ENCODE measurements around the gene UTS2B. TPM values are rescaled to one million over a fixed set of nuclear protein-coding genes. Genes with fewer than 3 reads are reported as not detected.

The UTS2B gene
- total and polyA plus RNA-seq, 2 experiments from 2014 or later, result 0.21 TPM; not detected in 1

DNA sequence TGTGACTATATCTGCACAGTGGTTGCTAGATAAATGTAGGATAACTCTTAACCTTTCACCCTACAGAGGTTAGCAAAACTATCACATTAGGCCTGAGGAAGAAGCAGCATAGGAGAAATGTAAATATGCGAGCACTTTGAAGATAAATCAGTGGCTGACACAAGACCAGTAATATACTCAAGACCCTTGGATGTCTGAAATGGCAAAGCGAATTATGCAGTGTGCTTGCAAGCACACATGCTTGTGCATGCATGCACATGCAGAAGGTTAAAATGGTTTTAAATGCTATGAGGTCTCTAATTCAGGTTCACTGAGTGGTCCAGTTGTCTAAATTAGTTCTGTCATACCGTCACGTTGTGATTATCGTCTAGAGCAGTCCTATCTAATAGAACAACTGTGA, 13.6 kb upstream of the UTS2B start:
- no peak for DNase-seq (ENCODE audit: low spot score)
- no peak overlapping the region for H3K27ac ChIP-seq (ENCODE audit: low read depth)
- no peaks in the 10 kb centered on the region for H3K27me3 ChIP-seq (ENCODE audit: insufficient read depth)
- H3F3A ChIP-seq (replicated peaks; ENCODE audit: low read depth), result no peaks in the 10 kb centered on the region
- peak overlapping the region; percentile 40; the same call in 1 of the 2 replicates for H3K27ac Mint-ChIP-seq
- H3K4me3 ChIP-seq, result no peak overlapping the region
- H3K9me3 Mint-ChIP-seq, result no peaks in the 10 kb centered on the region
- no peaks in the 10 kb centered on the region for H3K36me3 ChIP-seq (ENCODE audit: insufficient read depth)
- no peak for ATAC-seq
- peaks cover 37% of the 10 kb centered on the region for H3K79me2 ChIP-seq (replicated peaks; ENCODE audit: insufficient read depth)
- H3K36me3 Mint-ChIP-seq (ENCODE audit: low read depth), result no peaks in the 10 kb centered on the region
- peaks cover 37% of the 10 kb centered on the region for H3K4me1 Mint-ChIP-seq
- no peak overlapping the region for H2AFZ ChIP-seq
- no peak overlapping the region for H3K4me2 ChIP-seq
- H3K4me1 ChIP-seq (ENCODE audit: insufficient read depth), result no peaks in the 10 kb centered on the region; the same call in 1 of the 2 replicates
- H3K4me3 Mint-ChIP-seq, result no peak overlapping the region
- no peak for TF ChIP-seq EZH2 (IDR thresholded peaks at IDR 0.05; ENCODE audit: low read depth, unreplicated experiment)
- TF ChIP-seq JUNB (IDR thresholded peaks at IDR 0.05; ENCODE audit: unreplicated experiment), result no peak
- no peak for TF ChIP-seq STAT1 (IDR thresholded peaks at IDR 0.05; ENCODE audit: unreplicated experiment)
- TF ChIP-seq ZNF331 (CRISPR knock-in tag; IDR thresholded peaks at IDR 0.05; ENCODE audit: low read depth), result no peak
- TF ChIP-seq, protein P1, sequence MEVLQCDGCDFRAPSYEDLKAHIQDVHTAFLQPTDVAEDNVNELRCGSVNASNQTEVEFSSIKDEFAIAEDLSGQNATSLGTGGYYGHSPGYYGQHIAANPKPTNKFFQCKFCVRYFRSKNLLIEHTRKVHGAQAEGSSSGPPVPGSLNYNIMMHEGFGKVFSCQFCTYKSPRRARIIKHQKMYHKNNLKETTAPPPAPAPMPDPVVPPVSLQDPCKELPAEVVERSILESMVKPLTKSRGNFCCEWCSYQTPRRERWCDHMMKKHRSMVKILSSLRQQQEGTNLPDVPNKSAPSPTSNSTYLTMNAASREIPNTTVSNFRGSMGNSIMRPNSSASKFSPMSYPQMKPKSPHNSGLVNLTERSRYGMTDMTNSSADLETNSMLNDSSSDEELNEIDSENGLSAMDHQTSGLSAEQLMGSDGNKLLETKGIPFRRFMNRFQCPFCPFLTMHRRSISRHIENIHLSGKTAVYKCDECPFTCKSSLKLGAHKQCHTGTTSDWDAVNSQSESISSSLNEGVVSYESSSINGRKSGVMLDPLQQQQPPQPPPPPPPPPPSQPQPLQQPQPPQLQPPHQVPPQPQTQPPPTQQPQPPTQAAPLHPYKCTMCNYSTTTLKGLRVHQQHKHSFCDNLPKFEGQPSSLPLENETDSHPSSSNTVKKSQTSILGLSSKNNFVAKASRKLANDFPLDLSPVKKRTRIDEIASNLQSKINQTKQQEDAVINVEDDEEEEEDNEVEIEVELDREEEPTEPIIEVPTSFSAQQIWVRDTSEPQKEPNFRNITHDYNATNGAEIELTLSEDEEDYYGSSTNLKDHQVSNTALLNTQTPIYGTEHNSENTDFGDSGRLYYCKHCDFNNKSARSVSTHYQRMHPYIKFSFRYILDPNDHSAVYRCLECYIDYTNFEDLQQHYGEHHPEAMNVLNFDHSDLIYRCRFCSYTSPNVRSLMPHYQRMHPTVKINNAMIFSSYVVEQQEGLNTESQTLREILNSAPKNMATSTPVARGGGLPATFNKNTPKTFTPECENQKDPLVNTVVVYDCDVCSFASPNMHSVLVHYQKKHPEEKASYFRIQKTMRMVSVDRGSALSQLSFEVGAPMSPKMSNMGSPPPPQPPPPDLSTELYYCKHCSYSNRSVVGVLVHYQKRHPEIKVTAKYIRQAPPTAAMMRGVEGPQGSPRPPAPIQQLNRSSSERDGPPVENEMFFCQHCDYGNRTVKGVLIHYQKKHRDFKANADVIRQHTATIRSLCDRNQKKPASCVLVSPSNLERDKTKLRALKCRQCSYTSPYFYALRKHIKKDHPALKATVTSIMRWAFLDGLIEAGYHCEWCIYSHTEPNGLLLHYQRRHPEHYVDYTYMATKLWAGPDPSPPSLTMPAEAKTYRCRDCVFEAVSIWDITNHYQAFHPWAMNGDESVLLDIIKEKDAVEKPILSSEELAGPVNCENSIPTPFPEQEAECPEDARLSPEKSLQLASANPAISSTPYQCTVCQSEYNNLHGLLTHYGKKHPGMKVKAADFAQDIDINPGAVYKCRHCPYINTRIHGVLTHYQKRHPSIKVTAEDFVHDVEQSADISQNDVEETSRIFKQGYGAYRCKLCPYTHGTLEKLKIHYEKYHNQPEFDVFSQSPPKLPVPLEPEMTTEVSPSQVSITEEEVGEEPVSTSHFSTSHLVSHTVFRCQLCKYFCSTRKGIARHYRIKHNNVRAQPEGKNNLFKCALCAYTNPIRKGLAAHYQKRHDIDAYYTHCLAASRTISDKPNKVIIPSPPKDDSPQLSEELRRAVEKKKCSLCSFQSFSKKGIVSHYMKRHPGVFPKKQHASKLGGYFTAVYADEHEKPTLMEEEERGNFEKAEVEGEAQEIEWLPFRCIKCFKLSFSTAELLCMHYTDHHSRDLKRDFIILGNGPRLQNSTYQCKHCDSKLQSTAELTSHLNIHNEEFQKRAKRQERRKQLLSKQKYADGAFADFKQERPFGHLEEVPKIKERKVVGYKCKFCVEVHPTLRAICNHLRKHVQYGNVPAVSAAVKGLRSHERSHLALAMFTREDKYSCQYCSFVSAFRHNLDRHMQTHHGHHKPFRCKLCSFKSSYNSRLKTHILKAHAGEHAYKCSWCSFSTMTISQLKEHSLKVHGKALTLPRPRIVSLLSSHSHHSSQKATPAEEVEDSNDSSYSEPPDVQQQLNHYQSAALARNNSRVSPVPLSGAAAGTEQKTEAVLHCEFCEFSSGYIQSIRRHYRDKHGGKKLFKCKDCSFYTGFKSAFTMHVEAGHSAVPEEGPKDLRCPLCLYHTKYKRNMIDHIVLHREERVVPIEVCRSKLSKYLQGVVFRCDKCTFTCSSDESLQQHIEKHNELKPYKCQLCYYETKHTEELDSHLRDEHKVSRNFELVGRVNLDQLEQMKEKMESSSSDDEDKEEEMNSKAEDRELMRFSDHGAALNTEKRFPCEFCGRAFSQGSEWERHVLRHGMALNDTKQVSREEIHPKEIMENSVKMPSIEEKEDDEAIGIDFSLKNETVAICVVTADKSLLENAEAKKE (CRISPR knock-in tag; IDR thresholded peaks at IDR 0.05), result no peak
- no peak for TF ChIP-seq POLR2AphosphoS5 (IDR thresholded peaks at IDR 0.05; ENCODE audit: low read depth)
- 0 out of 2 replicates have a peak, but pooled peaks cover 3% of the 10 kb centered on the region for H3K9me2 ChIP-seq (ENCODE audit: insufficient read depth)
- H4K20me1 ChIP-seq (replicated peaks; ENCODE audit: insufficient read depth), result no peaks in the 10 kb centered on the region
- H3K27me3 Mint-ChIP-seq (ENCODE audit: insufficient read depth, low read depth, poor library complexity), result no peaks in the 10 kb centered on the region

DNA sequence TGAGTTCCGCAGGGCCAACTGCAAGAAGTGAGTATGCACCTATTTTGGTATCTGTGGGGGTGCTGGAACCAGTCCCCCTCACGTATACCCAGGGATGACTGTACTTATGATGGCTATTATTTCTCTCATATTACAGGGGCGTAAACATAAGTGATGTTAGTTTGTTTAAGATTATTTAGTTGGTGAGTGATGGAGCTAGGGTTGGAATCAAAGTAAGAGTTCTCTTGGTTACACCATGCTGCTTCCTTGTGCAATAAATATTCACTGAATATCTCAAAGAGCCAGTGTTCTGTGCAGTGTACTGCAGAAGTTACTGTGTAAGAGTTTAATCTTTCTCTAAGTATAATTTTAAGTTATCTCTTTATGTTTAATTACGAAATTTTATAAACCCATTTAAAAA, 12.8 kb upstream of the UTS2B start:
- H3K27me3 ChIP-seq (ENCODE audit: insufficient read depth), result no peaks in the 10 kb centered on the region
- no peak overlapping the region for H3K4me2 ChIP-seq
- ATAC-seq (no peak), DNase-seq (ENCODE audit: low spot score) (no peak)
- H2AFZ ChIP-seq, result no peak overlapping the region
- Mint-ChIP-seq H3K9me3 (no peaks in the 10 kb centered on the region), H3K27ac (no peak overlapping the region), H3K4me1 (peaks cover 29% of the 10 kb centered on the region), H3K4me3 (no peak overlapping the region), H3K27me3 (ENCODE audit: insufficient read depth, low read depth, poor library complexity) (no peaks in the 10 kb centered on the region), H3K36me3 (ENCODE audit: low read depth) (no peaks in the 10 kb centered on the region)
- H3K79me2 ChIP-seq (replicated peaks; ENCODE audit: insufficient read depth), result peaks cover 44% of the 10 kb centered on the region
- H3F3A ChIP-seq (replicated peaks; ENCODE audit: low read depth), result no peaks in the 10 kb centered on the region
- no peak overlapping the region for H3K4me3 ChIP-seq
- no peak overlapping the region for H3K27ac ChIP-seq (ENCODE audit: low read depth)
- H3K4me1 ChIP-seq (ENCODE audit: insufficient read depth), result no peaks in the 10 kb centered on the region; the same call in 1 of the 2 replicates
- 0 out of 2 replicates have a peak, but pooled peaks cover 3% of the 10 kb centered on the region for H3K9me2 ChIP-seq (ENCODE audit: insufficient read depth)
- H3K36me3 ChIP-seq (ENCODE audit: insufficient read depth), result no peaks in the 10 kb centered on the region
- H4K20me1 ChIP-seq (replicated peaks; ENCODE audit: insufficient read depth), result no peaks in the 10 kb centered on the region
- TF ChIP-seq, protein P1 (CRISPR knock-in tag; IDR thresholded peaks at IDR 0.05), result no peak

Data from GM23338 (cell line).